HL-60/S4 treated with retinoic acid at 250 ng/mL for 4 days and 3 days (cell line): ENCODE measurements around the gene GIMAP8.

Source experiments
- in situ Hi-C: fragments of 300-500 bp; cut with MboI; formaldehyde crosslinking; loops from 2 replicates; pipeline ENCODE4 v1.7.0; 2022; ENCODE audit warnings: low sequenced_read_pairs

Gene GIMAP8

DNA sequence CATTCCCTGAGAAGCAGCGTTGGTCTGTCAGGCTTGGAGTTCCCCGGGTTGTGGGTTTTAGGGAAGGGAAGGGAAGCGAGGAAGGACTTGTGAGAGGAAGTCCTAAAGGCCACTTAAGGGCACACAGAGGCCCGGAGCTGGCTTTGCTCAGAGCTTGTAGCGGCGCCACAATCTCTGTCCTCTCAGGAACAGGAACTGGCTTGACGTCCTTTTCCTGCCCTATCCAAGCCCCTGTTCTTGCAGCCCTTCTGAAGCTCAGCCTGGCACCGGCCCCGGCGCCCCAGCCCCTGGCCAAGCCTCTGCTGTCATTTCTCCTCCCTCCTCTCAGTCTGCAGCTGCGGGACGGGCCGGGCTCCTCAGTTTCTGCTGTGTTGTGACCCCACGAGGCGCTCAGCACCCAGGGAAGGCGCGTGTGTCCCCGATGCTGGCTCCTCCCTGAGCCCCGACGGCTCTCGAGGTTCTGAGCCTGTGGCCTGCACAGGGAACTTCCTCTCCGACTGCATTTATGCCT lies at the start of gene GIMAP8:
GIMAP8 (plus strand) TSS at position 140 of the 511 bp plus-strand sequence. CDS start 16,069 bp downstream, outside the sequence.
- in situ Hi-C loops = no loop called here

DNA sequence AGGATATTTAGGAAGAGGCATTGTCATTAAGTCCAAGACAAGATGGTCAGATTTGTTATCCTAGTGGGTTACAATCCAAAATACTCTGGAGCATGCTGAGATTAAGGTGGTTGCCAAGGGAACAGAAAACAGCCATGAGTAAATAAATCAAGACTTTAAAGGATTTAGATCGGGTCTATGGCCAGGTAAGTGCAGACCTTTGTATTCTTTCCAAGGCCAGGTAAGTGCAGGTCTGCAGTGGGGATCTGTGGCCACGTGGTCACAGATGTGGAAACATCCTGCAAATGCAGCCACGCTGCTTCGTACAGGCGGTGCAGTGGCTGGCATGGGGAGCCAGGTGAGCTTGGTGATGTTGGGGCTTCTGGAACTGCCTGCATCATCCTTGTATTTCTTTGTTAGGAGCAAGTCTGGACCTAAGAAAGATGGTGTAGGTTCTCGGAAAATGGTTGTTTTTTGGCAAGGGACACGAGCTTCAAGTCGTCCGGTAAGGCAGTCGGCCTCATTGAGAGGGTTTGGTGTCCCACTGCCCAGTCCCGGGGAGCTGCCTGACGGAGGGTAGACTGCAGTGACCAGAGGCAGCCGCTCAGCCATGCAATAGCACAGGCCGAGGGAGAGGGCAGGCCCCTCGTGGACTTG lies 49.5 kb upstream of the GIMAP8 start:
- in situ Hi-C loops = no loop called here

DNA sequence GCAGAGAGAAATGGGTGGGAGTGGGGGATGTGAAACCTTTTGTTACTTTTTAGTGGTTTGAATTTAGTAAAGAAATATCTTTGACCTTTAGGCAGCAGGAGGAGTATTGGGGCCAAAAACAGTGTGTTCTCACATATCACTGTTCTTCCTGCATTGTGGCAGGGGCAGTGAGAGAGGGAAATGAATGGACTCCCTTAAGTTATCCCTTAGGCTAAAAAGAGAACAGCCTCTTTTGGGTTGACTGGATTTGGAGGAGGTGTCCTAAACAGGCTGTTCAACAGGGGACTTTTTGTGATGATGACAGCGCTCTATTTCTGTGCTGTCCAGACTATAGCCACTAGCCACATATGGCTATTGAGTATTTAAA lies 49.0 kb upstream of the GIMAP8 start:
- in situ Hi-C loops = no loop called here

GRCh38 chr7:150401861-150402631 lies 48.4 kb upstream of the GIMAP8 start:
- in situ Hi-C loops = no loop called here

DNA sequence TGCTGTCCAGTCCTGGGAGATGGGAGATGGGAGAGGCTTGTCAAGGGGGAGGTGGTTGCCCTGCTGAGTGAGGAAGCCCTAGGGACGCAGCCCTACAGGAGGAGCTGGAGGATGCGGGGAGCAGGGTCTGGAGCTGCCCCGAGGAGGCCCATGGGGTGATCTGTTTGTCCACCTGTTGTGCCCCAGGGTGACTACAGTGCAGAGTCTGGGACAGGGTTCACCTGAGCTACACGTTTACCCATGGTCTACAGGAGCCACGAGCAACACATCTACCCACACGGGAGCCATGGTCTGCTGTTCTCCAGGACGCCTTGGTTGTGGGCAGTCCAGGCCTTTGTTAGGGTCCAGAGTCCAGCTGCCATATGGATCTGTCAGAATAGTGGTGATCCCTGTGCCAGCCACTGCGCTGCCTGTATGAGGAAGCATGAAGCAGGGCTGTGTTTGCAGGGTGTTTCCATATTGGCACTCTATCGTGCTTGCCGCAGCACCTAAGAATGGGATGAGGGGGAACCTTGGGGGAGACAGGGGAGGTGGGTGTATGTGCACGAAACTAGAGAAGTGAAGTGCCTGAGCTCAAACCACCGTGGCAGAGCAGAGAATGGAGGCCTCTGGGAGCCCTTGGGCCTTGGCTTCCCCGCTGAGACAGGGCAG lies 47.6 kb upstream of the GIMAP8 start:
- in situ Hi-C loops = no loop called here

- in situ Hi-C loops = no loop called here
Observed at GRCh38 chr7:150403376-150404171, 46.9 kb upstream of the GIMAP8 start.

DNA sequence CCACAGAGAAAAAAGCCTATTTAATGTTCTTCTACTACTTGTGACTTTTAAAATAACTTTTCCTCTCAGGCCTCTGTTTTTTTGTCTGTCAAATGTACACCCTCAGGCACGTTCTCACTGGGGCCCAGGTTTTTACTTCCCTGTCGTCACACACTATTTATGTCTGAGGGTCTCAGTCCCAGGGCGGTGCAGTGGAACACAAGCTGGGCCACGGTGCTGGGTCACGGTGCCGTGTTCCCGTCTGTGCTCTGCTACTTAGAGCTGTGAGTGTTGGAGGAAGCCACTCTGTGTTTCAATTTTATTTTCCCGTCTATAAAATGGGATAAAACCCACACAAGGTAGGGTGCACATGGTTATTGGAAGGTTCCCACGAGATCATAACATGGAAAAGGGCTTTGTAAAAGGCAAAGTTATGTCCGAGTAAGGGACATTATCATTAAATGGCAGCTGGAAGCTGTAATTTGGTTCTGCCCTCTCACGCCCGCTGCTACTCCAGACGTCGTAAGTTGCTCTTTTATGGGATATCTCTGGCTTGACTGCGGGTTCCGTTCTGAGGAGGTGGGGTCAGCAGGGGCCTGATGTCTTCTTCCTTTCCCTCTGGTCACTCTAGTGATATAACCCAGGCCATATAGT lies 46.1 kb upstream of the GIMAP8 start:
- in situ Hi-C loops = no loop called here

GRCh38 chr7:150404805-150405583 lies 45.4 kb upstream of the GIMAP8 start:
- in situ Hi-C loops = no loop called here

GRCh38 chr7:150405584-150406311 lies 44.7 kb upstream of the GIMAP8 start:
- in situ Hi-C loops = no loop called here

GRCh38 chr7:150406312-150406566 lies 44.2 kb upstream of the GIMAP8 start:
- in situ Hi-C loops = no loop called here

DNA sequence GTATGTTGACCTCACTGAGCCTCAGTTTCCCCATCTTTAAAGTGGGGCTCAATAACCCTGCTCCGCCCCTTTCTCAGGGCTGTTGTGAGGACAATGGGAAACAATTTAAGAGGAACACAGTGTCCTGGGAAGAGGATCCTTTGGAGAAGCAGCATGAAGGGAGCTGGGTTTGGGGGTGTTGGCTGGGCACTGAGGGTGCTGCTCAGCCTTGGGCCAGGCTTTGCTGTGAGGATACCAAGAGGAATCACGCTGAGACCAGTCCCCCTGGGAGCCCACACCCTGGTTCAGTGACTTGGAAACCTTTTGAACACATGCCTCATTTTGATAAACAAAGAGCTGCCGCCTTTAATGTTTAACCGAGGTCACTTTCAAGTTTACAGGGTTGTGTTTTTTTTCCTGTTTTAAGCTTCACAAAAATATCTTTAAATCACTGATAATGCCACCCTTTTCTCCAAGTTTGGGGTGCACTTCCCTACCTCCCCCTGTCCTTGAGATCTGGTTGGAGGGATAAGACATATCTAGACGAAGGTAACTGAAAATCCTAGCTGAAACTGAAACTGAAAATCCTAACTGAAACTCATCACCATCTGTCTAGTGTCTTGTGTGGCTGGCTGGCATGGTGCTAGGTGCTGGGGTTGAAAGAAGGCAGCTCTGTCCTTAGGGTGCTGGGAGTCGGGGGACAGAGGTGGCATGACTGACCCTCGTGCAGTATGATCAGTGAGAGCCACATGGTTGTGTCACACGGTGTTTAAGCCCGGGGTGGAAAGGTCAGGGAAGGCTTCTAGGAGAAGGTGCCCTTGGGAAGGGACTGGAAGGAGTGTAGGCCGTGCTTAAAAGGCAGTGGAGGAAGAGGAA lies 43.6 kb upstream of the GIMAP8 start:
- in situ Hi-C loops = no loop called here

- in situ Hi-C loops = no loop called here
Observed at GRCh38 chr7:150407588-150408392, 42.6 kb upstream of the GIMAP8 start.

DNA sequence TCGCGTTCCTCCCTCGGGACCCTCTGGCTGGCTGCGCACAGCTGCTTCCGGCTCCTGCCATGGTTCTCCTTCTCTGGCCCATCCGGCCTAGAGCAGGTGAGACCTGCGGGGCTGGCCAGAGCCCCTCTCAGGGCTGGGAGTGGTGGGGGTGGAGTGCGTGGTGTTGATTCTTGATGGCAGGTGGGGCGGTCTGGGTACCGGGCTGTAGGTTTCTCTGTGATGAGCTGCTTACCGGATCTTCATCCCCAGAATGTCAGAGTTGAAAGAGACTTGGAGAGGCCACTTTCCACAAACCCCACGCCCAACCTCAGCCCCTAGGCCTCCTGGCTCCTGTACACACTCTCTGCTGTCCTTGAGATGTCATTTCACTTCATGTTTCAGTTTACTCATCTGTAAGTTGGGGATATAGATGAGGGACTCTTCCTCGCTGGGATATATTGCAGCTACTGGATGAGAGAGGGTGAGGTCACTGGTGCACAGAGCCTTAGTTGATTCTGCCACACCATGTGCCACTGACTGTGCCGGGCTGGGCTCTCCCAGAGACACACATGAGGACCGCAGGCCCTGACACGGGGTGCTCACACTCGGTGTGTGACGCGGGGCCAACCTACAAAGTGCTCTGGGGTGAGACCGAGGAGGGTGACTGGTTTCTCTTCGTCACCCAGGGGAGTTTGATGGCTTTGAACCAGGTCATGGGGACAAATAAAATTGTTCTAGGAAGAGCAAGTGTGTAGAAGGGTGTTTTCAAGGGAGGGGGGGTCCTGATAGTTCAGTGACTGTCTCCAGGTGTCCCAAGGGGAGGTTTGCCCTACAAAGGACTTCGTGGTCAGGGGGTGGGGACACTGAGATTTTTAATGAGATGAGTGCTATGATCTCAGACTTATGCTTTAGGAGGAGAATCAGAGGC lies 41.8 kb upstream of the GIMAP8 start:
- in situ Hi-C loops = no loop called here

DNA sequence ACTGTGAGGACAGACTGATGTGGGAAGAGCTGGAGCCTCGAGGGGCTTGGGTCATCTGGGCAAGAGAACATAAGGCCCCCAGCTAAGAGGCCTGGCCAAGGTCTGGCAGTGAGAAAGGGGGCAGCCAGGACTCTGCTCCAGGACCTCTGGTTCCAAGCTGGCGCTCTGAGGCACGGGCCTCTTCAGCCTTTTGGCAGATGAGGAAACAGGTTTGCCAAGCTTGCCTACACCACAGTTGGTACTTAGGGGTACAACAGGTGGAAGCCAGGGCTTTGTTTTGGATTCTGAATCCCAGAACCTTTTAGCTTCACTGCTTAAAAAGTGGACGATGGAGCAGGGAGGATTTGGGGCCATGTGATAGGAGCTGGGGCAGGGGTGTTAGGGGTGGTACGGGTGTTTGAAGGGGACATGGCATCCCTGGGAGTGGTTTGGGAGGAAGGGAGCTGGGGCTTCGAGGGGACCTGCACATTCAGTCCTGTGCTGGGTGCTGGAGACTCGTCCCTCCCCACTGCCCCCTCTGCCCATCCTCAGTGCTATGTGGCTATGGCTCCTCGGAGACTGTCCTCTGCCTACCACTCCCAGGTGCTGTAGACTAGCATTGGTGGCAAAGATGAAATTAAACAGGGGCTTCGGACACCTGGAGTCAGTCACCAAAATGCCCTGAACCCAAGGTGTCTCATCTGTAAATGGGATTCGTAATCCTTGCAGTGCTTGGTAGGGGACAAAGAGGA lies 41.0 kb upstream of the GIMAP8 start:
- in situ Hi-C loops = no loop called here

GRCh38 chr7:150410131-150410530 lies 40.3 kb upstream of the GIMAP8 start:
- in situ Hi-C loops = no loop called here
